HG03097 (cell line): Measurements from ENCODE around the gene KLHL35.

Experiments used
- ATAC-seq: cut with Tn5 transposase; IDR thresholded peaks from one replicate; pipeline ENCODE4 v1.9.1; 2021; ENCODE audit not compliant: unreplicated experiment, low FRiP score

Gene KLHL35

GRCh38 chr11:75432911-75433321, at the start of gene KLHL35:
TSS of gene KLHL35 (minus strand) at chr11:75433203. CDS start at chr11:75430629, 2,574 bp downstream.
- no peak for ATAC-seq

- no peak for ATAC-seq
Observed at GRCh38 chr11:75481922-75482606, 49.1 kb upstream of the KLHL35 start.

GRCh38 chr11:75481223-75481921, 48.4 kb upstream of the KLHL35 start:
- ATAC-seq, result no peak

GRCh38 chr11:75480185-75481175, 47.5 kb upstream of the KLHL35 start:
- ATAC-seq, result no peak

GRCh38 chr11:75479597-75480145, 46.7 kb upstream of the KLHL35 start:
- no peak for ATAC-seq

- no peak for ATAC-seq
Observed at GRCh38 chr11:75478783-75479596, 46.0 kb upstream of the KLHL35 start.

GRCh38 chr11:75477614-75477935, 44.6 kb upstream of the KLHL35 start:
- no peak for ATAC-seq

- ATAC-seq, result no peak
Observed at GRCh38 chr11:75476739-75477613, 44.0 kb upstream of the KLHL35 start.

- ATAC-seq, result no peak
Observed at GRCh38 chr11:75475767-75476650, 43.0 kb upstream of the KLHL35 start.

- ATAC-seq, result no peak
Observed at GRCh38 chr11:75474878-75475766, 42.1 kb upstream of the KLHL35 start.

GRCh38 chr11:75474240-75474639, 41.2 kb upstream of the KLHL35 start:
- ATAC-seq, result no peak

GRCh38 chr11:75473684-75474083, 40.7 kb upstream of the KLHL35 start:
- ATAC-seq, result no peak

GRCh38 chr11:75472081-75472732, 39.2 kb upstream of the KLHL35 start:
- ATAC-seq, result no peak

GRCh38 chr11:75471176-75471973, 38.4 kb upstream of the KLHL35 start:
- no peak for ATAC-seq

GRCh38 chr11:75470476-75471080, 37.6 kb upstream of the KLHL35 start:
- ATAC-seq, result no peak
